ENCODE measurements around the gene ZNF330. TPM values are rescaled to one million over a fixed set of nuclear protein-coding genes. Genes with fewer than 3 reads are reported as not detected.
"Not testable (repeated sequence)": the region's sequence is repeated elsewhere in the genome, so short reads cannot be mapped to it uniquely, and the experiment has no call there.

ZNF330 gene
- total RNA-seq (36.0 TPM), polyA plus RNA-seq (32.4 TPM)
- long read RNA-seq, donor 1, partial matches to known transcripts = 0 of 1 reads
- long read RNA-seq, donor 1, other reads (novel, unspliced or antisense) = 0 of 1 reads
- long read RNA-seq, donor 2 = 0 reads
- long read RNA-seq, donor 3, transcript ZNF330-207 (2 exons, 733 nt) = major isoform, 7 of 14 reads
- long read RNA-seq, donor 3, partial matches to known transcripts = 0 of 14 reads
- long read RNA-seq, donor 3, other reads (novel, unspliced or antisense) = 7 of 14 reads
- long read RNA-seq, donor 4, partial matches to known transcripts = 0 of 8 reads
- long read RNA-seq, donor 4, other reads (novel, unspliced or antisense) = 7 of 8 reads
- long read RNA-seq, donor 5, transcript ZNF330-207 (2 exons, 733 nt) = major isoform, 6 of 16 reads
- long read RNA-seq, donor 5, partial matches to known transcripts = 0 of 16 reads
- long read RNA-seq, donor 5, other reads (novel, unspliced or antisense) = 10 of 16 reads
- long read RNA-seq, donor 6, partial matches to known transcripts = 0 of 10 reads
- long read RNA-seq, donor 6, other reads (novel, unspliced or antisense) = 8 of 10 reads
- long read RNA-seq, donor 7, partial matches to known transcripts = 10 of 18 reads
- long read RNA-seq, donor 7, other reads (novel, unspliced or antisense) = 6 of 18 reads
- long read RNA-seq, donor 8, partial matches to known transcripts = 0 of 1 reads
- long read RNA-seq, donor 8, other reads (novel, unspliced or antisense) = 0 of 1 reads
- long read RNA-seq, donor 9, partial matches to known transcripts = 0 of 2 reads
- long read RNA-seq, donor 9, other reads (novel, unspliced or antisense) = 0 of 2 reads
- long read RNA-seq, donor 10, partial matches to known transcripts = 0 of 12 reads
- long read RNA-seq, donor 10, other reads (novel, unspliced or antisense) = 9 of 12 reads

- peak within 1 kb of the TSS; percentile 78 to 93 for H3K27ac ChIP-seq (ENCODE audit: low read depth in 1 of 2, low read length in 1 of 2)
- peak within 1 kb of the TSS; percentile 65 to 87 for H3K4me3 ChIP-seq (ENCODE audit: low read length in 2 of 2)
- H3K36me3 ChIP-seq (ENCODE audit: control insufficient read depth in 2 of 2, insufficient read depth in 2 of 2, low read length in 1 of 2) = peaks cover 0 to 18% of the 10 kb centered on the region in 2 donors
- no peaks in the 10 kb centered on the region for H3K9me3 ChIP-seq (ENCODE audit: control insufficient read depth in 2 of 2, insufficient read depth in 1 of 2, low read length in 1 of 2)
- DNase-seq (ENCODE audit: low read depth in 6 of 9, low spot score in 9 of 9) = peak; percentile 59 to 93 (median 80)
- H3K4me1 ChIP-seq (ENCODE audit: control insufficient read depth in 2 of 2, insufficient read depth in 2 of 2, low read length in 2 of 2) = peaks cover 0 to 6% of the 10 kb centered on the region in 2 donors
- WGBS = under 1% methylated on average over 57 of the region's 57 CpGs
- no peaks in the 10 kb centered on the region for H3K27me3 ChIP-seq (ENCODE audit: control insufficient read depth in 2 of 2, insufficient read depth in 1 of 2, low read length in 1 of 2)
Measured at GRCh38 chr4:141220691-141221659, at the start of gene ZNF330. ZNF330 (plus strand) TSS chr4:141220895; CDS start chr4:141222372, 1,477 bp downstream.

DNA sequence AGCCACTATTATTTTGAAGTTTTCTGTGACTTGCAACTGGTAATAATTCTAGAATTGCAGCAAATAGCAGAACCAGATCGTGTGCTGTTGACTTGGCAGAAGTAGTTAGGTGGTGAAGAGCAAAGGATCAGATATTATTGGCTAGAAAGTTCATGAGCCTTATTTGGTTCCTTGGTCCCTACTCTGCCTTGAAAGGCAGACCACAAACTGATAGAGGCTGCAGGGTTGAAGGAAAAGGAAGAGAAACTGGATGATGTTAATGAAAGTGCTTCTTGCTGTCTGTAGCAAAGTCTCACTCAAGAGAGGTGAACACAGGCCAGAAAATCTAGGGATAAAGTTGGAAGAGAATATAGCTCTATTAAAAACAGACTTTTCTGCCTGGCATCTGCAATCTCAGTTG, 46.2 kb upstream of the ZNF330 start:
- Histone ChIP-seq H3K4me3 (ENCODE audit: low read length in 2 of 2) (no peak overlapping the region), H3K4me1 (ENCODE audit: control insufficient read depth in 2 of 2, insufficient read depth in 2 of 2, low read length in 2 of 2) (no peaks in the 10 kb centered on the region), H3K9me3 (ENCODE audit: control insufficient read depth in 2 of 2, insufficient read depth in 1 of 2, low read length in 1 of 2) (no peaks in the 10 kb centered on the region), H3K27ac (ENCODE audit: low read depth in 1 of 2, low read length in 1 of 2) (no peak overlapping the region), H3K36me3 (ENCODE audit: control insufficient read depth in 2 of 2, insufficient read depth in 2 of 2, low read length in 1 of 2) (no peaks in the 10 kb centered on the region), H3K27me3 (ENCODE audit: control insufficient read depth in 2 of 2, insufficient read depth in 1 of 2, low read length in 1 of 2) (no peaks in the 10 kb centered on the region)
- 86% methylated on average over 1 of the region's 1 CpG for WGBS
- no peak for DNase-seq (ENCODE audit: low read depth in 6 of 9, low spot score in 9 of 9)

DNA sequence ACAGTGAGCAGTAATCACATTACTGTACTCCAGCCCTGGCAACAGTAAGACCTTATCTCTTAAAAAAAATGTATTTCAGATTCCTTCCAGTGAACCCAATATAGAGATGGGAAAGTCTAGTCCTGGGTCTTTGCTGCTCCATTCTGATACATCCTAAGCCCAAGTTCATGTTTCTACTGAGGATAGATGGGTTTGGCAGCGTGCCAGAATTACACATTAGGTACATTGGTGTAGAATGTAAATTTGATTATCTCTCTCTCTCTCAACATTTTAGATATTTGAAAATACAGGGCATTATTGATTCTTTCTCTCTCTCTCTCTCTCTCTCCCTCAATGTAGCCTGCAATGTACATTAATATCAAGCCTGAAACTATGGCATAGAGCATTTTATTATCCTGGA, 43.5 kb upstream of the ZNF330 start:
- Histone ChIP-seq H3K9me3 (ENCODE audit: control insufficient read depth in 2 of 2, insufficient read depth in 1 of 2, low read length in 1 of 2) (no peaks in the 10 kb centered on the region), H3K36me3 (ENCODE audit: control insufficient read depth in 2 of 2, insufficient read depth in 2 of 2, low read length in 1 of 2) (no peaks in the 10 kb centered on the region), H3K4me3 (ENCODE audit: low read length in 2 of 2) (no peak overlapping the region), H3K27me3 (ENCODE audit: control insufficient read depth in 2 of 2, insufficient read depth in 1 of 2, low read length in 1 of 2) (no peaks in the 10 kb centered on the region), H3K4me1 (ENCODE audit: control insufficient read depth in 2 of 2, insufficient read depth in 2 of 2, low read length in 2 of 2) (no peaks in the 10 kb centered on the region), H3K27ac (ENCODE audit: low read depth in 1 of 2, low read length in 1 of 2) (no peak overlapping the region)
- no peak for DNase-seq (ENCODE audit: low read depth in 6 of 9, low spot score in 9 of 9)
- 89% methylated on average over 1 of the region's 1 CpG for WGBS

DNA sequence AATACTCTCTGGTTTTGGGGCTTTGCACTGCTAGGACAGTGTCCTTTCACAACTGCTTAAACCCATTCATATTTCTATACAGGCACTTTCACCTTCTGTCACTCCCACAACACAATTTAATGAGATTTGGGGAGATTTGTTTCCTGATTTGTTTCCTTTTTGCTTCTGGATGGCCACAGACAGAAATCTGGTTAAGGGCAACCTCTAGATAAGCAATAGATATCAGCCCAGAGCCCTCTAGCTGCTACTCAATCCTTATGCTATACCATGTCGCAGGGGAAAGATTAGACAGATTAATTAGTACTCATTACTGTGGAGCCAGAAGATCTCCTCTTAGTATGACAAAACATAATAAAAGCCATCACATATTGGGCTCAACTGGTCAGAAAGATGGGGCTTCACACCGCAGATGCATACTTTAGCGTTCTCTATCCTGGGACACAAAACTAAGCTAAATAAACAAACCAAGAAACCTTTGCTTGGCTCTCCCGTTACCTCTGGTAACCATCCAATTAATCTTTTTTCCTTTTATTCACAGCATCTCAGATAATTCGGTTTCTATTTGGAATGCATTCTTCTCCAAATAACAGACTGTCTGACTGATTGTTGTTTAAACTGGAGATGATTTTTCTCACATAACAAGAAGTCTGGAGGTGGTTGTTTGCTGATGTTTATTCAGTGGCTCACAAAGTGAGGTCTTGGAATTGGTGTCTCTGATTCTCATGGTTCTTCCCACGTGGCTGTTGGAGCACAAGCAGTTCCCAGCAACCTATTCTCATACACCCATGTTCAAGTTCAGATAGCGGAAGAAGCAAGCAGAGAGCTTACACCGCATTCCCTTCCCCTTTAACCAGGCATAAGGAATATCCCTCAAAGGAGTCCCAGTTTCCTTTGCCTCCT, 41.0 kb upstream of the ZNF330 start:
- Histone ChIP-seq H3K36me3 (ENCODE audit: control insufficient read depth in 2 of 2, insufficient read depth in 2 of 2, low read length in 1 of 2) (no peaks in the 10 kb centered on the region), H3K4me1 (ENCODE audit: control insufficient read depth in 2 of 2, insufficient read depth in 2 of 2, low read length in 2 of 2) (no peaks in the 10 kb centered on the region), H3K9me3 (ENCODE audit: control insufficient read depth in 2 of 2, insufficient read depth in 1 of 2, low read length in 1 of 2) (no peaks in the 10 kb centered on the region), H3K27me3 (ENCODE audit: control insufficient read depth in 2 of 2, insufficient read depth in 1 of 2, low read length in 1 of 2) (no peaks in the 10 kb centered on the region), H3K4me3 (ENCODE audit: low read length in 2 of 2) (no peak overlapping the region), H3K27ac (ENCODE audit: low read depth in 1 of 2, low read length in 1 of 2) (no peak overlapping the region)
- WGBS = 78% methylated on average over 8 of the region's 8 CpGs
- DNase-seq (ENCODE audit: low read depth in 6 of 9, low spot score in 9 of 9) = no peak

DNA sequence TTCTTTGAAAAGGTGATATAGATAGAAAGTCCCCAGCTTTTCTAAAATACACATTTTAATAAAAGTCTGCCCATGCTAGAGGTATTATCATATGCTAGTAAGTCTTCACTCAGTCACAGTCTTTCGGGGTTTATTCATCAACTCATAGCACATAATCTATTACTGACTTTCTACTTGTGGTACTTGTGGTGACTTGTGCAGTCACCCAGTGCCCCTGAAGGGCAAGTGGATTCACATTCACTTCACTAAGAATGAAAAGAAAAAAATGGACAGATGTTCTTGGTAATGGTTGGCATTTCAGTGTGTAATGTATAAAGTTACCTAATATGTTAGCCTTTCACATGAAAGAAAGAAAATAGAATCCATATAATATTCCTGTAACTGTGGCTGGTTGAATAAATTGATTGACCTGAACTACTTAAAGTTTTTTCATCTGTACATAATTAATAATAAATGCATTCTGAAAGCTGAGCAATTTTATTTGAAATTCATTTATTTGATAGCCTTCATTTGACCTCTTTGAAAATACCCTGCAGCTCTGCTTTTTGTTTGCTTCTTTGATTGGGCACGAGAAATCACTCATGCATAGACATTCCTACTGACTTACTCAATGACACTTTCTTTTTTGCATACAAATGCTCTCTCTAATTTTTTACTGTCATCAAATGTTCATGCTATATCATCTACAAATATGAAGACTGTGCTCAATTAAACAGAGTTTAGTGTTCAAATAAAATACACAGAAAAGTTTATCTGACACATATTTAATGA, 39.5 kb upstream of the ZNF330 start:
- Histone ChIP-seq H3K9me3 (ENCODE audit: control insufficient read depth in 2 of 2, insufficient read depth in 1 of 2, low read length in 1 of 2) (no peaks in the 10 kb centered on the region), H3K4me1 (ENCODE audit: control insufficient read depth in 2 of 2, insufficient read depth in 2 of 2, low read length in 2 of 2) (no peaks in the 10 kb centered on the region), H3K36me3 (ENCODE audit: control insufficient read depth in 2 of 2, insufficient read depth in 2 of 2, low read length in 1 of 2) (no peaks in the 10 kb centered on the region), H3K27ac (ENCODE audit: low read depth in 1 of 2, low read length in 1 of 2) (no peak overlapping the region), H3K27me3 (ENCODE audit: control insufficient read depth in 2 of 2, insufficient read depth in 1 of 2, low read length in 1 of 2) (no peaks in the 10 kb centered on the region), H3K4me3 (ENCODE audit: low read length in 2 of 2) (no peak overlapping the region)
- WGBS = 95% methylated on average over 2 of the region's 2 CpGs
- no peak for DNase-seq (ENCODE audit: low read depth in 6 of 9, low spot score in 9 of 9)

DNA sequence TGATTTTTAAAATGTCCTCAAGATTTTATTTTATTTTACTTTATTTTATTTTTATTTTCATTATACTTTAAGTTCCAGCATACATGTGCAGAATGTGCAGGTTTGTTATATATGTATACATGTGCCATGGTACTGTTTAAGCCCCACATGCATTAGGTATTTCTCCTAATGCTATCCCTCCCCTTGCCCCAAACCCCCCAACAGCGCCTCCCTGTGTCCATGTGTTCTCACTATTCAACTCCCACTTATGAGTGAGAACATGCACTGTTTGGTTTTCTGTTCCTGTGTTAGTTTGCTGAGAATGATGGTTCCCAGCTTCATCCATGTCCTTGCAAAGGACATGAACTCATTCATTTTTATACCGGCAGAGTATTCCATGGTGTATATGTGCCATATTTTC, 37.2 kb upstream of the ZNF330 start:
- H3K36me3 ChIP-seq (ENCODE audit: control insufficient read depth in 2 of 2, insufficient read depth in 2 of 2, low read length in 1 of 2); H3K27ac ChIP-seq (ENCODE audit: low read depth in 1 of 2, low read length in 1 of 2); DNase-seq (ENCODE audit: low read depth in 6 of 9, low spot score in 9 of 9); H3K4me1 ChIP-seq (ENCODE audit: control insufficient read depth in 2 of 2, insufficient read depth in 2 of 2, low read length in 2 of 2); H3K9me3 ChIP-seq (ENCODE audit: control insufficient read depth in 2 of 2, insufficient read depth in 1 of 2, low read length in 1 of 2); H3K27me3 ChIP-seq (ENCODE audit: control insufficient read depth in 2 of 2, insufficient read depth in 1 of 2, low read length in 1 of 2); H3K4me3 ChIP-seq (ENCODE audit: low read length in 2 of 2): not testable (repeated sequence)
- WGBS = 92% methylated on average over 2 of the region's 2 CpGs

DNA sequence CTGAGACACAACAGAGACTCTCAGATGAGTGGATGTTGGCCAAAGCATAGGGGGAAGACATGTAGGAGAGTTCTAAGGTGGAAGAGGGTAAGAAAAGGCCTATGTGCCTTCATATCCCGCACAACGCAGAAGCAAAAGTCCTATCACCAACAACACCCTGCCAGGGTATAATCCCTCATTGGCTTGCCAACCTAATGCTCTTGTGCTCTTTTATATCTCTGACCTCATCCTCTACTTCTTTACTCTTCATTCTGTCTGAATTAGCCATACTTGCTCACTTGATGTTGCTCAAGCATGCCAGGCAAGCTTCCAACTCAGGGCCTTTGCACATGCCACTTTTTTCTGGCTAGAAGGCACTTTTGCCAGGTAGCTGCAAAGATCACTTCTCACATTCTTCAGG, 28.1 kb upstream of the ZNF330 start:
- 99% methylated on average over 2 of the region's 2 CpGs for WGBS
- Histone ChIP-seq H3K27ac (ENCODE audit: low read depth in 1 of 2, low read length in 1 of 2) (no peak overlapping the region), H3K9me3 (ENCODE audit: control insufficient read depth in 2 of 2, insufficient read depth in 1 of 2, low read length in 1 of 2) (no peaks in the 10 kb centered on the region), H3K36me3 (ENCODE audit: control insufficient read depth in 2 of 2, insufficient read depth in 2 of 2, low read length in 1 of 2) (no peaks in the 10 kb centered on the region), H3K27me3 (ENCODE audit: control insufficient read depth in 2 of 2, insufficient read depth in 1 of 2, low read length in 1 of 2) (no peaks in the 10 kb centered on the region), H3K4me3 (ENCODE audit: low read length in 2 of 2) (no peak overlapping the region), H3K4me1 (ENCODE audit: control insufficient read depth in 2 of 2, insufficient read depth in 2 of 2, low read length in 2 of 2) (no peaks in the 10 kb centered on the region)
- DNase-seq (ENCODE audit: low read depth in 6 of 9, low spot score in 9 of 9) = no peak
